NCI-H460 (cell line): ENCODE data around the gene EFNA3. TPM values are rescaled to one million over a fixed set of nuclear protein-coding genes. Genes with fewer than 3 reads are reported as not detected.

Source experiments
- DNase-seq: peaks from one replicate; pipeline ENCODE4 v3.0.0-alpha.2; 2016; ENCODE audit warnings: low read depth; ENCODE audit errors: extremely low read depth
- polyA plus RNA-seq: library from polyadenylated mRNA; depleted of rRNA; stranded (reverse); fragments of >200 nt; gene quantifications from 2 replicates; pipeline ENCODE4 v1.2.3, GENCODE V29; 2014; cell fraction: nucleus; rRNA removed
- total RNA-seq: library from RNA; depleted of rRNA; stranded (reverse); fragments of >200 nt; shearing (Covaris generic); gene quantifications from 2 replicates; pipeline ENCODE4 v1.2.3, GENCODE V29; 2014; rRNA removed

Gene EFNA3
- 10.1 and 12.6 TPM in 2 replicates for total RNA-seq
- 3.6 and 6.2 TPM in 2 replicates for polyA plus RNA-seq

GRCh38 chr1:155078469-155079209 lies at the start of gene EFNA3:
Gene EFNA3 (plus strand): TSS chr1:155078837. CDS start chr1:155078942, 105 bp downstream.
- DNase-seq: peak; percentile 63

- DNase-seq: no peak
Observed at GRCh38 chr1:155029513-155030242, 49.0 kb upstream of the EFNA3 start.

GRCh38 chr1:155030243-155030795 lies 48.3 kb upstream of the EFNA3 start:
- no peak for DNase-seq

GRCh38 chr1:155030899-155031298 lies 47.7 kb upstream of the EFNA3 start:
- no peak for DNase-seq

GRCh38 chr1:155032886-155033285 lies 45.8 kb upstream of the EFNA3 start:
- DNase-seq: no peak

- no peak for DNase-seq
Observed at GRCh38 chr1:155033524-155033923, 45.1 kb upstream of the EFNA3 start, which contains the start of the genes DCST1 and DCST2. Gene DCST1 (plus strand): TSS chr1:155033824. CDS start chr1:155034037, 213 bp downstream. Gene DCST2 (minus strand): TSS chr1:155033781. CDS start chr1:155033701, 80 bp downstream.

GRCh38 chr1:155034318-155035208 lies 44.1 kb upstream of the EFNA3 start:
- no peak for DNase-seq

GRCh38 chr1:155035936-155036335 lies 42.7 kb upstream of the EFNA3 start:
- DNase-seq: no peak

GRCh38 chr1:155037043-155037442 lies 41.6 kb upstream of the EFNA3 start:
- DNase-seq: no peak

GRCh38 chr1:155037851-155038441 lies 40.7 kb upstream of the EFNA3 start:
- no peak for DNase-seq

- DNase-seq: peak; percentile 34
Observed at GRCh38 chr1:155038602-155039307, 39.9 kb upstream of the EFNA3 start.

- DNase-seq: no peak
Observed at GRCh38 chr1:155039308-155039669, 39.3 kb upstream of the EFNA3 start.

- DNase-seq: no peak
Observed at GRCh38 chr1:155040358-155041093, 38.1 kb upstream of the EFNA3 start.

GRCh38 chr1:155042789-155043188 lies 35.8 kb upstream of the EFNA3 start:
- DNase-seq: no peak

- no peak for DNase-seq
Observed at GRCh38 chr1:155043301-155043702, 35.3 kb upstream of the EFNA3 start.

GRCh38 chr1:155043793-155044192 lies 34.8 kb upstream of the EFNA3 start:
- DNase-seq: no peak

GRCh38 chr1:155044365-155044764 lies 34.3 kb upstream of the EFNA3 start:
- DNase-seq: no peak

- DNase-seq: peak; percentile 79
Observed at GRCh38 chr1:155044812-155045657, 33.6 kb upstream of the EFNA3 start.
